GM21526 (cell line): ENCODE measurements around the gene VRK3.

ENCODE experiments used
- ATAC-seq: cut with Tn5 transposase; IDR thresholded peaks from one replicate; pipeline ENCODE4 v1.9.1; 2021; ENCODE audit warnings: moderate library complexity; ENCODE audit not compliant: unreplicated experiment, low FRiP score

Gene VRK3

DNA sequence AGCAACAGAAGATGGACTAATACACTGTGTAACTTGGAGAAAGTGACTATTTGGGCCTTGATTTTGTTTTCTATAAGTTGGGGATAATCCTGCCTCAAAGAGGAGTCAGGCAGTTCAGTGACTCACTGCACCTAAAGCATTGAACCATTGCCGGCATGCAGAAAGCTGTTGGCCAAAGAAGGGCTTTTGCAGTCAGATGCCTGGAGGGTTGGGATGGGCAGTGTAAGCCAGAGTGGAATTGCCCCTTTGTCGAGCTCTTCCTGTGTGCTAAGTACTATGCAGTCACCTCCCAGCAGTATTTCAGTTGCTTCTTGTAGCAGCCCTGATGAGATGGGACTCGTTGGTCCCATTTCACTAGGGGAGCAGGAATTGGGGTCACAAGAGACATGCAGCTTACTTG, 11.7 kb upstream of the VRK3 start:
- ATAC-seq, result no peak

DNA sequence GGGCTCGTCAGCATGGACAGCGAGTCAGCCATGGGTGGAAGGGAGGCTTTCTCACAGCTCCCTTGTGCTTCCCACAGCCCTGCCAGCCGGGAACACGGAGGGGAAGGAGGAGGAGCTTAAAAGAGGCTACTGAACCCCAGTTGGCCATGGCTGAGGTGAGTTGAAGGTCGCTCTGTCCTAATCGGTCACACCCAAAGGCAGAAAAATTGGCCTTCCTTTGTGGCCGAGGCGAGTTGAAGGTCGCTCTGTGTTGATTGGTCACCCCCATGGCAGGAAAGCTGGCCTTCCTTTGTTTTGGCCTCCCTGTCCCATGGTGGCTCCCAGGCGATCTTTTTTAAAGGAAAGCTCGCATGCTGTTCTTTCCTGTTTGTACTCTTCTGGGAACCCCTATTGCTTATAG, 5.8 kb upstream of the VRK3 start:
- no peak for ATAC-seq

DNA sequence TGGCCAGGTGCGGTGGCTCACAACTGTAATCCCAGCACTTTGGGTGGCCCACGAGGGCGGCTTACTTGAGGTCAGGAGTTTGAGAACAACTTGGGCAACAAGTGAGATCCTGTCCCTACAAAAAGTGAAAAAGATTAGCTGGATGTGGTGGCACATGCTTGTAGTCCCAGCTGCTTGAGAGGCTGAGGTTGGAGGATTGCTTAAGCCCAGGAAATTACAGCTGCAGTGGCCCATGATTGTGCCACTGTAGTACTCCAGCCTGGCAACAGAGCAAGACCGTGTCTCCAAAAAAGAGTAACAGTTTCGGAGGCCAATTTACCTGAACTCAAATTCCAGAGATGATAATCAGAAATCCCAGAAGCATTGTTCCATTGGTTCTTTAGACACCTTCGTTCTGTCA, 5.1 kb upstream of the VRK3 start:
- no peak for ATAC-seq

DNA sequence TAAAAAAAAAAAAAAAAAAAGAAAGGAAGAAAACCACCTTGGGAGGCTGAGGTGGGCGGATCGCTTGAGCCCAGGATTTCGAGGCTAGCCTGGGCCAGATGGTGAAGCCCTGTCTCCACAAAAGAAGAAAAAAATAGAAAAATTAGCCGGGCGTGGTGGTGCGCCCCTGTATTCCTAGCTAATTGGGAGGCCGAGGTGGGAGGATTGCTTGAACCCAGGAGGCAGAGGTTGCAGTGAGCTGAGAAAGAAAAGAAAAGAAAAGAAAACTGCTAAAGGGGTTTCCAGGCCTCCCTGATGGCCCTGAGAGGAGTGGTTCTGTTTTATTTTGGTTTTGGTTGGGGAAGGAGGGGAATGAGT, 1.4 kb upstream of the VRK3 start:
- ATAC-seq, result no peak

DNA sequence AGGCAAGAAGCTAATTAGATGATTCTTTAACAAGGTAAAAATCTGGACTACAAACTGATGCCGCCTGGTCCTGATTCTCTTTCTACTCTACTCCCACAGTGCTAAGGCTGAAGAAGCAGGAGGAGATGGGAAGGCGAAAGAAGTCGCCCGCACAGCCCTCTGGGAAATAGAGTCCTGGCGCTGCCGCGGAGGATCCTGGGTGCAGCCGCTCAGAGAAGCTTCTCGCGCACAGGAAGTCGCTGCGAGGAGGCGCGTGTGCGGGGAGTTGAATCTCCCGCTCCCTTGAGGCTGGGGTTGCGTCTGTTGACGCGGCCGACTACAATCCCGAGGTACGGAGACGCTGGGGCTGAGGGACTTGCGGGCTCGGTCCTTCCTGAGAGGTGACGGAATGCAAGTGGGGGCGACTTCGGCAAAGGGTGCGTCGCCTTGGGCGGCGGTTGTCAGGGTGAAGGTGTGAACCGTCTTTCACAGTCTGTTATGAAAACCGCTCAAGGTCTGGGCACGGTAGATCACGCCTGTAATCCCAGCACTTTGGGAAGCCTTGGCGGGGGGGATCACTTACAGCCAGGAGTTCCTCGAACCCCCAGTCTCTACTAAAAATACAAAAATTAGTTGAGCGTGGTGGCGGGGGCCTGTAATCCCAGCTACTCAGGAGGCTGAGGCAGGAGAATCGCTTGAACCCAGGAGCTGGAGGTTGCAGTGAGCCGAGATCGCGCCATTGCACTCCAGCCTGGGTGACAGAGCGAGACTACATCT, 800 bp upstream of the VRK3 start, which contains the start of gene ZNF473:
Gene ZNF473, plus strand, starts transcription at position 212 of the 756 bp plus-strand sequence. CDS start 5,078 bp downstream, outside the sequence.
- peak; percentile 65 for ATAC-seq

DNA sequence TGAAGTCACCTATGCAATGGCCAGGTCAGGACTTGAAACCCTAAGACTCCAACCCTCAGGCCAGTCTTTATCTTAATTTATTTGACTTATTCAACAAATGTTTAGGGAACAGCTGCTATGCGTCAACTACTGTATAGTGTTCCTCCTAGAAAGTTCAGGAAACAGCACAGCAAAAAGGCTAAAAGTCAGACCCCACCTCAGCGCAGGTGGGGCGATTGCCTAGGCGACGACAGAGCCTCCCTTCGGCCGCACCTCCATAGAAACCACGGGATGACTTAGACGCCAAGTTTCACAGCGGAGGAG, 502 bp downstream of the VRK3 start:
- peak; percentile 24 for ATAC-seq

DNA sequence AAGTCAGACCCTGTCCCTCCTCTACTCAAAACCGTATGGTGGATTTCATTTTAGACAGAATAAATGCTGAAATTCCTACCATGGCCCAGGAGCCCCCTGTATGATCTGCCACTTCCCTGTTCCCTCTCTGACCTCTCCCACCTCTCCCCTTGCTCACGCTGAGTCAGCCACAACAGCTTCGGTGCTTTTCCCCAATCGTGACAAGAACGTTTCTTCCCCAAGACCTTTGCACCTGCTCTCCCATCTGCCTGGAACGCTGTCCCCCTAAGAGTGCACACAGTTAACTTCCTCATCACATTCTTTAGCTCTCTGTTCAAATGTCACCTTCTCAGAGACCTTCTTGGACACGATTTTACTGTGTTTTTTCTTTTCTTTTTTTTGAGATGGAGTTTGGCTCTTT, 2.3 kb downstream of the VRK3 start:
- no peak for ATAC-seq

DNA sequence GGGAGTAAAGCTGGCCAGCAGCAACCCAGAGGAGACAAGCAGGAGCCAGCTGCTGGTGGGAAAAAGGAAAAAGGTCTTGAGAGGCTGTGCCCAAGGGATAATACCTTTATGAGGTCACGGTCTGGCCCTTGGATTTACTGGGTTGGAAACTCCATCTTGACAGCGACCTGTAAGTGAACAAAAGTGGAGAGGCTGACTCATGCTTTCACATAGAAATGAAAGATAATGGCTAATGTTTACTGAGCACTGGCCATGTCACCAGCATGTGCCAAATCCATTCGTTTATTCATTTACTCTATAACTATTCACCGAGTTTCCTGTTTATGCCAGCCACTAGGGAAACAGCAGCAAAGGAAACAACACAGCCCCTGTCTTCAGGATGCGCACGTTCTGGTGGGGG, 4.7 kb downstream of the VRK3 start:
- ATAC-seq, result no peak

DNA sequence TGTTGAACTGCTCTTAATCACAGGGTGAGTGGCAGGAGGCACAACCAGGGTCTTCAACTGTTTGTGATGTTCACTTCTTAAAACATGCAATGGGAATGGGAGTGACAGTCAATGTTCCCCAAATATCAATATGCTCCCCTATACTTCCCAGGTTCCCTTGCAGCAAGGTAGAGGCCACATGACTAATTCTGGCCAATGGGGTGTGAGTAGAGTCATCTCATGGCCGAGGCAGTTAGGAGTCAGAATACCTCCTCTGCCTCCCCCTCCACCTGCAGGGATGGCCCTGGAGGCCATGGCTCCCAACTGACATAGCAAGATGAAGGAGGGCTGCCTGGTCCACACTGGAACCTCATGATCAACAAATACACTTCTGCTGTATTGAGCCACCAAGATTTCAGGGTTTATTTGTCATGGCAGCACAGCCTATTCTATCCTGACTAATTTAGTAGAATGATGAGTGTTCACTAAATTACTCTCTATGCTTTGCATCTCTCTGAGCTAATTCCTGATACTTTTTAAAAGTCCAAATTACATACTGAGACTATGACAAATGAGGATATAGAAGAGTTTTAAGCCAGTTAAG, 8.9 kb downstream of the VRK3 start:
- ATAC-seq, result no peak

DNA sequence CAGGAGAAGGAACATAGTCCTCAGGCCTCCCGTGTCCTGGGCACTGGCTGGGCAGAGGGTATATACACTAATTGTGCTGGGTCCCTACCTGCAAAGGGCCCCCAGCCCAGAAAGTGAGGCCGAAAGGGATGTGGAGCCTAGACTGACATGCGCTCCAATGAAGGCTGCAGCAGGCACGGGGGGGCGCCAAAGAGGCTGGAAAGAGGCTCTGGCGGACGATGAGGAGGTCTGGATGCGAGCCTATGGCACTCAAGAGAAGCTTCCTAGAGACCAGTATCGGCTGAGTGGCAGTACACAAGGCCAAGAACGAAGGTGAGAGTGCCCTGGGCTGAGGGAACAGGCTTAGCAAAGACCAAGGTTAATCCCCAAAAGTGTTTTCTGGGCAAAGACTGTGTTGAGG, 16.6 kb downstream of the VRK3 start:
- ATAC-seq, result no peak

DNA sequence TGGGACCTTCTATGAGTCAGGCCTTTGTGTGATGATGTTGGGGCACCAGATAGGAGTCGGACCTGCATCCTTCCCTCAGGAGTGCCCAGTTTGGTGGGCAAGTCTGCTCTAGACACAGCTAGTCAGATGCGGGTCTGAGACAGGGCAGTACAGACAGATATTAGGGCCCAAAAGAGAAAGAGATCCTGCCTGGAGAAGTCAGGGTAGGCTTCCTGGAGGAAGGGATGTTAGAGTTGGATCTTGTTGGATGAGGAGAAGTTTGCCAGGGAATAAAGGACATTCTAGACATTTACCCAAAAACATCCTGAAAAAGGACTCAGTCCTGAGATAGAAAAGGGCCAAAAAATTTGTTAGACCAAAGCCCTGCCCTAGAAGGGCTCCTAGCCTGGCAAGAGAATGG, 17.2 kb downstream of the VRK3 start:
- ATAC-seq, result no peak

DNA sequence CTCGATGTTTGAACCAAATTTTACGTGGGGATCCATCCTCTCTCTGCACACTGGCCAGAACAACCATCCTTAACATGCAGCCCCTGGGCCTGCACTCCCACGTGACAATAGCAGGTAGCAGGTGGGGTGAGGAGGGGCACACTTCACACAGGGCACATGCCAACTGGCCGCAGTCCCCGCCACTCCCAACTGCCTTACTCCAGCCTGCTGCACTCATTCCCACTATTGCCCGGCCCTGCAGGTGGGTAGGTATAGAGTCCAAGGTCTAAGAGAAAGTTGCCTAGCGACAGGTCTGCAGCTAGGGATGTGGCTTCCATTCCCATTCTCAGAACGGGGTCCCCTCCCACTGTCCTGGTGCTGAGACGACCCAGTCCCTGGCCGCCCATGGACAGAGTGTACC, 18.0 kb downstream of the VRK3 start:
- ATAC-seq, result no peak

DNA sequence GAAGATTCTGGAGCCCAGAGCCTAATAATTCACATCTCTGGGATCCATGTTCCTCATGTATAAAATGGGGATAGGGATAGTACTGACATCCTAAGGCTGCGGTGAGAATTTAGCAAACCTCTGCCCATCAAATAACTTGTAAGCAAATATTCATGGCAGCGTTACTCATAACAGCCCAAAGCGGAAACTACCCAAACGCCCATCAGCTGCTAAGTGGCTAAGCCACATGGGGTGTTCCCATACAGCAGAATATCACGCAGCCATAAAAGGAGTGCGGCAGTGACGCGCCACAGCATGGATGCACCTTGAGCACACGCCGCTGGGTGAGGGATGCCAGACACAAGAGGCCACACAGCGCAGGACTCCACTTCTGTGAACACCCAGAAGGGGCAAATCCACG, 19.7 kb downstream of the VRK3 start:
- no peak for ATAC-seq

DNA sequence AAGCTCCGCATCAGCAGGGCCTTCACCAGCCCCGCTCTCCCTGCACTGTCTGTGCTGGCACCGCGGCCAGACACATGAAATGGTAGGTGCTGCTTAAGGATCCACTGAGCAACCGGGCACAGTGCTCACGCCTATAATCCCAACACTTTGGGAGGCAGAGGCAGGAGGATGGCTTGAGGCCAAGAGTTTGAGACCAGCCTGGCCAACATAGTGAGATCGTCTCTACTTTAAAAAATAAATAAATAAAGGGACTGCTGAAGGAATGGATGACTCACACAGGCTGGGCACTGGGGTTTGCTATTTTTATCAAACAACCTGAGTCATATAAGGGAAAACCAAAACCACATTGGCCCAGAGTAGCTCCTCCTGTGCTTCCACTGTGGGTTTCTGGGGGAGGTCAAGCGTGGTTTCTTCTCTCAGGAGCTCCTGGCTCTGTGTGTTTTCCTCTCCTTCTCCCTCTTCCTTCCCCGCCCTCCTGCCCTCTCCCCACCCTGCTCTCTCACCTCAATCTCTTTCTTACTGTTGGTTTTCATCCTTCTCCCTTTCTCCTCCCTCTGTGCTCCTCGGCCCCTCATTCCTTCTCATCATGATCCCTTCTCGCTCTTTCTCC, 21.3 kb downstream of the VRK3 start:
- no peak for ATAC-seq

DNA sequence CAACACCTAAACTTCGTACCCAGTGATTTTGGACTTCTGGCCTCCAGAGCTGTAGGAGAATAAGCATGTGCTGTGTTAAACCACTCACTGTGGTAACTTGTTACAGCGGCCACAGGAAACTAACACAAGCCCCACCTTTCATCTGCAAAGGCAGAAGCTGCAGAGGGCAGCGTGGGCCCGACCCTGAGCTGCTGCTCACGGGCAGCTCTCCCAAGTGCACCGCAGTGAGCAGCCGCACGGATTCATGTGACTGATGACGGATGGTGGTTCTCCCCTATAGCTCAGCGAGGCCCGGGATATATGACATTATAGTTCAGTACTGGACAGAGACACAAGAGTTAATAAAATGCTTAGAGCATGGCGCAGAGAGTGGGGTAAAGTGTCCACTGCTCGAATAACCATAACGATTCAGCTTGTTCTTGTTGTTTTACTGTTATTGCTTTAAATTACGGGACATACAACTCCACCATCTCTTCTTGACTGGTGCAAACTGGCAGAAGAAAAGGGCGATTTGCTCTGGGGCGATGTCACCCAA, 21.9 kb downstream of the VRK3 start:
- ATAC-seq, result no peak

DNA sequence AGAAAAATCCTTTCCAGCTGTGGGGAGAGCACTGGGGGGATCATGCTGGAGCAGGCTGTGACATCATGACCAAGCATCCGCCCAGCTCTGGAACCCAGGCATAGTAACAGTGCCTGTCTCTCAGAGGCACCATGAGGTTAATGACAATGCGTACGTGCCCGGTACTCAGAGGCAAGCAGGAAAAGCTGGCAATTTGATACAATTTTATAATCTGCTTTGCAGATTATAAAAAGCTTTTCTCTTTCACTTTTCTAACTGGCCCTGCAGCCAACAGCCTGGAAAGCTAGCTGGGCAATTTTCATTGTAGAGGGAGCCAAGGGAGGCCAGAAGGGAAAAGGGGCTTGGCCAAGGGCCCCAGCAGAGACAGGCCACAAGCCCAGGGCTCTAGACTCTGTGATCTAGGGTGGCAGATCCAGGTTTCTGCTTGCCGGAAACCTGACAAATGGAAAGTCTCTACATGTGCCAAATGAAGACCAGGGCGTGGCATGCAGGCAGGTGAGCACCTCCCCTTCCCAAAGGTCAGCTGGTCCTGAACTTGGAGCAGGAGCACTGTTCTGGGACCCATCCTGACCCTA, 22.7 kb downstream of the VRK3 start:
- no peak for ATAC-seq

DNA sequence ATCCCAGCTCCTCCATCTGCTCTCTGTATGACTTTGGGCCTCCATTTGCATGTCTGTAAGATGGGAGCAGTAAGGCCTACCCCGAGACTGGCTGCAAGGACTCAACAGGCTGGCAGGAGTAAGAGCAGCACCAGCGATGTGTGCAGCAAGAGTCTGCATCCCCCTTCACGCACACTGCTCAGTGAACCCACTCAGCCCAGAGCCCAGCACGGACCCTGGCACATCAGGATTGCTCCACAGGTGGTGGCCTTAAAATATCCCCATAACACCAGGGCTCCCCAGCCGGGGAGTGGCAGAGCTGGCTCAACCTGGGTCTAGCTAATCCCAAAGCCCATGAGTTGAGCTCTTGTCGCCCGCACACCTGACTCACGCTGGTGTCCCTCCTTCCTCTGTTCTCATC, 23.4 kb downstream of the VRK3 start:
- no peak for ATAC-seq

DNA sequence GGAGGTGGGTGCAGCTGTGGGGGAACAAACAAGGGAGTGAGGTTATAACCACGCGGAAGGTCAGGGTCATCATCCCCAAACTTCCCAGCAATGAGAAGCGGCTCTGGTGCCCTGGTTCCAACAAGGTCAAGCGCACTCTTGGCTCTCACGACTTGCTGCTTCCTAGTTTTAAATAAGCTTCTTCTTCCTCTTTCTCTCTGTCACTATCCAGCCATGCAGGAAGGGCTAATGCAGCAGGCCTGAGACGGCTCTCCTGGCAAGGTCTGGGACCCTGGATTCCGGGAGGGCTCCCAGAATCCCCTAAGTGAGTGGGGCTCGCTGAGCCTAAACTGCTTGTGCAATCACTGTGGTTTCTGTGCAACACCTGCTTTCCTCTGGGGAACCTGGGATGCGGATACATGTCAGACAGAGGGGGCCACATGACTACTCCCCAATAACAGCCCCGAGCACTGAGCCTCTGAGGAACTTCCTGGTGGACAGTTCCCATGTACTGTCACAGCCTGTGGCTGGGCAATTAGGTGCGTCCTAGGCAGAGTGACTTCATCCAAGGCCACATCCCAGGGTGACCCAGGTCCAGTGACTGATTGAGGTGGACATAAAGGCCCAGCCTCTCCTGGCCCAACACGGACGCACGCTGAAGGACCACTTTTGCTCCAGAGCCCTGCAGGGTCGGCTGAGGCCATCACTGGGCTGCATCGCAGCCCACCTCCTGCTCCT, 24.2 kb downstream of the VRK3 start:
- no peak for ATAC-seq

DNA sequence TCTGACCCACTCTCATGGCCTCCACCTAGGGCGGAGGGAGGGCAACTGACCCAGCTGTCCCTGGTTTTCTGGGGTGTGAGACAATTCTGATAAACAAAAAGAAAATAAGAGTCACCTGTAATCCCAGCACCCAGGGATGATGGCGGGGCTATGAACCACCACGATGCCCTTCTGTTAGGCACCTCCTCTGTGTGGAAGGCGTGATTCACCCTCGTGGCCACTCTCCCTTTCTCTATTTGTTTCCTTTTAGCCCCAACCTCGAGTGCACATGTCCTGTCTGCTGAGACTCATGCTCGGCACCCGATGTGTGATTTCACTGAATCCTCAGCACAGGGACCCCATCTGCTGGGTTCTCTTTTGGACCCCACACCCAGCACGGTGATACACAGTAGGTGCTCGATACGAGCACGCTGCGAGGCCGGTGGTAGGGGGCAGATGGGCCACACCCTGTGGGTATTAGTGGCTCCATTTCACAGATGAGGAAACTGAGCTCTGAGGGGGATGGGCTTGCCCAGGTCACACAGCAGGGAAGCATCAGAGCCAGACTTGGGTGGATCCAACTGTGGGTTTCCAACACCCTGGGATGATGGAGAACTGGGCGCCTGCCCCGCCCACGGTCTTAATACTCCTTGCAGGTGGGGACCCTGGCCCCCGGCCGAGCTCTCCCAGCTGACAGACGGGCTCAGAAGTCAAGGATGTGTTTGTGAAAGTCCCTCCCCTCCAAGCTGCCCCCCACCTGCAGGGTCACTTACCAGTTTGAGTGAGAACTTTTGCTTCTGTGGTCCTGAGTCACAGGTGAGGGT, 24.9 kb downstream of the VRK3 start:
- ATAC-seq, result no peak

DNA sequence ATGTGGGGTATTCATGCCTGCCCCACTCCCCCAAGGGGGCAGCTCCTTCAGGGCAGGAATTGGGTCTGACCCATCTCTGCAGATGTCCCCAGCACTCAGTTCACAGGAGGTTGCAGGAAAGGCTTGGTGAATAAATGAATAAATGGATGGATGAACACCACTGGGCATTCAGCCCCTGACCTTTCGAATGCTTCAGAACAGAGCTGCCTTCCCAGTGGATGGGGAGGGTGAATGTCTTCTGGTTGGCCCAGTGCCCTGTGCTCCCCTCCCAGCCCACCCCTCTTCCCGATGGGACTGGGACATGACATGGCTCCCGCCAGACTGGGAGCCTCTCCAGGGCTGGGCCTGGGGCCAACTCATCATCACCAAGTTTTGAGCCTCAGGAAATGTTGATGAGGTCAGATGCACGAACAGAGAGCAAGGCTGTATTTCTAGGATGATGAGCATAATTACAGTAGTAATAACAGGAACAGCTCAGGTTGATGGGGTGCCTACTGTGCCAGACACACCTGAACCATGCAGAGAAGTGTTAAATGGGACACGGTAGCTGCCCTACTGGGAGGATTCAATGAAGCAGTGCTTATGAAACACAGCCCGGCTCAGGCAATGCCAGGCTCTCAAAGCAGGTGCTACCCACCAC, 25.7 kb downstream of the VRK3 start:
- no peak for ATAC-seq
